Large intestine (tissue), 3 donors: ENCODE measurements around the gene XXYLT1. TPM values are rescaled to one million over a fixed set of nuclear protein-coding genes. Genes with fewer than 3 reads are reported as not detected.
A peak's percentile ranks its signal among the peaks of the same experiment; 100 is the strongest.

Experiments
- DNase-seq, 2 donors: peaks; one replicate each; pipeline versions ENCODE4 v3.0.0 to v3.0.0-alpha.2; 2013
- H3K27ac ChIP-seq: one replicate; pipeline ENCODE4 v1.5.1; 2013; ENCODE audit warnings: low read length
- H3K27me3 ChIP-seq: 2 replicates; pipeline ENCODE4 v1.6.1; 2013; ENCODE audit warnings: low read length; ENCODE audit not compliant: control insufficient read depth, insufficient read depth
- H3K36me3 ChIP-seq: 2 replicates; pipeline ENCODE4 v1.6.1; 2013; ENCODE audit warnings: low read length; ENCODE audit not compliant: control insufficient read depth, insufficient read depth
- H3K4me1 ChIP-seq: one replicate; pipeline ENCODE4 v1.6.1; 2013; ENCODE audit warnings: low read length; ENCODE audit not compliant: control insufficient read depth, insufficient read depth
- H3K4me3 ChIP-seq: one replicate; pipeline ENCODE4 v1.5.1; 2013; ENCODE audit warnings: low read length
- H3K9me3 ChIP-seq: one replicate; pipeline ENCODE4 v1.6.1; 2013; ENCODE audit warnings: mild to moderate bottlenecking, low read depth, low read length, moderate library complexity; ENCODE audit not compliant: control insufficient read depth
- WGBS: methylation state at CpG from one replicate; pipeline ENCODE4 v1.1.5; 2013; ENCODE audit warnings: low lambda C conversion rate; ENCODE audit not compliant: insufficient coverage; 5-methylcytosine and 5-hydroxymethylcytosine counted together
- polyA plus RNA-seq: library from polyadenylated mRNA; unstranded; fragments of 120-200 nt; gene quantifications from one replicate; pipeline ENCODE4 v1.2.1, GENCODE V29; 2013

XXYLT1 gene
- polyA plus RNA-seq, 1 donor, result 14.0 TPM

DNA sequence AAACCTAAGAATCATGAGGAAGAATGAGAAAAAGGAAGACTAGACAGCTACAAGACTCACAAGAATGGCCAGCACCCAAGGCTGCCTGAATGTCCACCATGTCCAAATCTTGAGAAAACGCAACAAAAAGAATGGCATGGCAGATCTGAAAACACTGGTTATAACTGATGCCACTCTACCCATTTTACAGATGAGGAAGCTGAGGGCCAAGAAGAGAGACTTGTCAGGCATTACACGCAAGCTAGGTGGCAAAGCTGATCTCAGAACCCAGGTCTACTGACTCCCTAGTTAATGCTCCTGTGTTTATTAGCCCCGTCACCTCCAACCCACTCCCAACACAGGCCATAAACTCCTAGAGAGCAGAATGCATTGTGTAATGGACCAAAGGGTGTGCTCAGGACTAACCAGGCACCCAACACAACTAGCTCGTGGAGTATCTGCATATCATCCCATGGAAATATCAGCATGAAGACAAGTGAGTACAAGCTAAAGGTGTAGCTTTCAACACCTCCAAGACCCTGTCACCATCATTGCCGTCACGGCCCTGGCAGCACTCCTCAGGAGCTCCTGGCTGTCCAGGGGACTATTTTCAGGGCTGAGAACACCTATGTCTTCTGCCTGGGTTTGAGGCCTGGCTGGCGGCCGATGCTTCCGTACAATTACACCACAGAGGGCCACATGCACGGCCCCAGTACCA is 111.7 kb downstream of the XXYLT1 start:
- Histone ChIP-seq H3K27me3 (no peaks in the 10 kb centered on the region), H3K36me3 (no peaks in the 10 kb centered on the region), H3K27ac (peak overlapping the region; percentile 63), H3K4me1 (peaks cover 55% of the 10 kb centered on the region), H3K4me3 (no peak overlapping the region), H3K9me3 (no peaks in the 10 kb centered on the region)
- WGBS, result no CpG with 5 or more reads among the region's 10 CpGs
- DNase-seq, result peak; percentile 76 to 87

DNA sequence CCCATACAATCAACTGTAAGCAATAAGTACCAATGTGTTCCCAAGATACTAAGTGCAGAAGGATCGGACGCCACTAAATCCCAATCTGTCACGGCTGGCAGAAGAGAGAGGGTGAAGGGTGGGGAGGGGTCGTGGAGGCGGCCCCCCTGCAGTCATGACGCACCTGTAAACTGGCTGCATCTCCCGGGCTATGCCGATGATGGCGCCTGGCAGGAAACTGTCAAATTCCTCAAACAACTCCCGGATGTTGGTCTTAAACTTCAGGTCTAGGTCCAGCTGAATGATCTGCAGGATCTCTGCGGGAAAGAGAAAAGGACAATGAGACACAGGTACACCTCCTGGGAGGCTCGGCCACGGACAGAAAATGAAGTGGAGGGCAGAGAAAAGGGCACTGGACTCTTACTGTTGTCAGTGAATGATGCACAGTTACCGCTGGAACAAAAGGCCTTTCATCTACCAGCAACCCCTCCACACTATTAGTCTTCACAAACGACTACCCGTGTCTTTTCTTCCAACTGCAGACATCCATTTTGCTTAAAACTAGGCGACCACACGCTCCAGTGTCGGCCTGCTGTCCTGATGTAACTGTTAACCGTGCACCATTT is 114.6 kb downstream of the XXYLT1 start:
- Histone ChIP-seq H3K27ac (peak overlapping the region; percentile 73), H3K4me1 (peaks cover 64% of the 10 kb centered on the region), H3K9me3 (no peaks in the 10 kb centered on the region), H3K27me3 (no peaks in the 10 kb centered on the region), H3K36me3 (no peaks in the 10 kb centered on the region), H3K4me3 (no peak overlapping the region)
- WGBS, result no CpG with 5 or more reads among the region's 20 CpGs
- no peak for DNase-seq

DNA sequence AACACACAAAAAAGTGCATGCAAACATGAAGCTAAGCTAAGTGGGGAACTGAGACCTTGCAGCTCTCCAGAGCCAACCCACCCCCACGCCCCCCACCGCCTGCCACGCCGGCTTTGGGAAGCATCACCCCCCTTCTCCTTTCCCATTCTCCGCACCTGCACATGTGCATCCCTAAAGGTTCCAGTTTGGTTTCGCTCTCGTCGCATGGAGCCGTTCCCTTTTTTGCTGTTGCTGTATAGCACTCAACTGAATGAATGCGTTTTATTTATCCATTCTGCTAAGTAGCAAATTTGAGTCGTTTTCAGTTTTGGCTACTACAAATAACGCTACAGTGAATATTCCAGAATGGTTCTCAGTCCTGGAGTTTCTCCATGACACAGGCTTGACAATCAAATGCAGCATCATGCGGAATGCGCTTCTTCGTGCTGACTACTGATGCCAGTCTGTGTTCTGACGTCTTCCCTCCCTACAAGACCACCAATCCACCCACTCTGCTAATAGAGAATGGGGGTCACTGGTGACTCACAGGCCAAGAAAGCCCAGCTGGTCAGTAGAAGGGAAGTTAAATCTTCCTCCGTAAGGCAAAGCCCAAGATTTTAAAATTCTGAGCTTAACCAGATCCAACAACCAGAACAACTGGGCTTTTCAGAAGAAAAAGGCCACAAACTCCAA is 115.3 kb downstream of the XXYLT1 start:
- no peak for DNase-seq
- Histone ChIP-seq H3K4me3 (no peak overlapping the region), H3K4me1 (peaks cover 63% of the 10 kb centered on the region), H3K9me3 (no peaks in the 10 kb centered on the region), H3K27me3 (no peaks in the 10 kb centered on the region), H3K36me3 (no peaks in the 10 kb centered on the region), H3K27ac (peak overlapping the region; percentile 73)
- 80% methylated on average over 1 of the region's 17 CpGs for WGBS

DNA sequence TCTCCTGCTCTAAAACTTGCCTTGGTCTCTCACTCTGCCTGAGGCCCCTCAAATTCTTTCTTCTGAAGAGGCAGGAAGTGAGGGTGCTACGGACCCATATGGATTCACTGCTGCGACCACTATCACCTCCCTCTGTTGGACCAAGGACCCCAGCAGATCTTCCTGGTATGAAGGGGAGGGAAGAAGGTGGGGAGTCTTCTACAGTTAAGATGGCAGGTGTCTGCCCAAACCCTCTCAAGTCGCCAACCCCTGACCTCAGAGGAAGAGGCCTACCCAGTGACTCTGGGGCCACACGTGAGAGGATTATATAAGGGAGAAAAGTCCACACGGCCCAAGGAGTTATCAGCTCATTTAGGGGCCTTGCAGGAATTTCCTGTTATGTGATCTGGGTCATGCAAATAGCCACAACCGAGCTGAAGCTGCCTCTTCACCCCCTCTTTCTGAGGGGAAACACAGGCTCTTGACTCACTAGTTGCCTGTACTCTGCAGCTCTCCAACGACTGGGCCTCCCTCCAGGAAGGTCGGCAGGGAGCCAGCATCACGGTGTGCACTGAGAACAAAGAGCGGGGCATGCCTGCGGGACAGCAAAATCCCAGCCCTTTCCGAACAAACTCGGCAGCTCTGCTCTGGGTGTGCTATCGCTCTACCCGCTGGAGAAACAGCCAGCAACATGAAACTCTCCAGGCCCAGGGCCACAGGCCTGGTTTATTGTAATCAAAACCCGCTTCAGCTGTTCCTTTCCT is 116.0 kb downstream of the XXYLT1 start:
- Histone ChIP-seq H3K4me1 (peaks cover 60% of the 10 kb centered on the region), H3K27ac (peak overlapping the region; percentile 73), H3K9me3 (no peaks in the 10 kb centered on the region), H3K36me3 (no peaks in the 10 kb centered on the region), H3K27me3 (no peaks in the 10 kb centered on the region), H3K4me3 (no peak overlapping the region)
- WGBS, result no CpG with 5 or more reads among the region's 16 CpGs
- peak; percentile 87 to 94 for DNase-seq

DNA sequence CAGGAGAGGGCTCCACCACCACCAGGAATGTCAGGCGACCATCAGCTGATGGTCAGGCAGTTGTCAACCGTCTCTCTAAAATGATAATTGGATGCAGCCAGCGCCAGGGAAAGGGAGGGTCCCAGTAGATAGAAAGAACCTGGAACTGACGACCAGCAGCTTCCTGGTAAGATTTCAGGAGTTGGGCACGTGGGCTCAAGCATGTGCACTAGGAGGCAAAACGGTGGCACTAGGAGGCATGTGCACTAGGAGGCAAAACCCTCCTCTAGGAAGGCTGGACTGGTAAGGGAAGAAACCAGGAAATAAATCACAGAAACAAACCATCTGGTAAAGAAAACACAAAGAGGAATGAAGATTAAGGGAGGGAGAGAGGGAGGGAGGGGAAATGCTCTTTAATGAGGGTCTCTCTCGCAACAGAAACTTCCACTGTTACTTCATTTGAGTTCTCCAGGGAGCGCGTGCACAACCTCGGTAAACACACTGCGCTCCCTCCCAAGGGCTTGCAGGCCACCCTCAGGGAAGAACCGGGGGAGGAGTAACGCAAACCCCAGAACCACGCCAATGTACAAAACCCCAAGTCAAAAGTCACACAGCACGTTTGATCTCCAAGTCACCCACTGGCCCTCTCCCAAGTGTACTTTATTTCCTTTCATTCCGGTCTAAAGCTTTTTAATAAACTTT is 116.7 kb downstream of the XXYLT1 start:
- H3K4me1 ChIP-seq, result peaks cover 54% of the 10 kb centered on the region

DNA sequence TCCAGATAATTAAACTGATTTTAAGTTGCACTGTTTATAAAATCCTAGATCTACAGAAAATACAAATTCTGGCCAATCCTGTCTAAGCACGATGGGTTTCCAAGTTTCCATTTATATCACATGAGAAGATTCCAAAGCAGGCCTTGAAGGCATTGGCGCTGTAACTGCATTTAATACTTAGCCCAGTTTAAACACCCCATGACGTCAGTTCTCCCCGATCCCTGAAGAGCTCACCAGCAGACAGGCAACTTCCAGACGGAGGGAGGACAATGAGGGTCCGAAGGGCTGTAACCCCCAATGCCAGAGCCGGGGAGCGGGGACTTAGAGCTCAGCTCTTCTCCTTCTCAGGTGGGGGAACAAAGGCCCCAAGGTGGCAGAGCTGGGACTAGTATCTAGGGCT is 117.3 kb downstream of the XXYLT1 start:
- H3K4me1 ChIP-seq, result peaks cover 48% of the 10 kb centered on the region
- H3K36me3 ChIP-seq, result no peaks in the 10 kb centered on the region
- peak overlapping the region; percentile 73 for H3K27ac ChIP-seq
- DNase-seq, result peak in 1 of 2 donors; percentile 42
- H3K4me3 ChIP-seq, result no peak overlapping the region
- no peaks in the 10 kb centered on the region for H3K27me3 ChIP-seq
- H3K9me3 ChIP-seq, result no peaks in the 10 kb centered on the region
- 100% methylated on average over 1 of the region's 8 CpGs for WGBS

More for the DNA sequence above, 116.7 kb downstream of the XXYLT1 start:
- WGBS, result 72% methylated on average over 3 of the region's 16 CpGs
- H3K27ac ChIP-seq, result peak overlapping the region; percentile 73
- H3K36me3 ChIP-seq, result no peaks in the 10 kb centered on the region
- H3K9me3 ChIP-seq, result no peaks in the 10 kb centered on the region
- peak in 1 of 2 donors; percentile 24 for DNase-seq
- no peaks in the 10 kb centered on the region for H3K27me3 ChIP-seq
- H3K4me3 ChIP-seq, result no peak overlapping the region

DNA sequence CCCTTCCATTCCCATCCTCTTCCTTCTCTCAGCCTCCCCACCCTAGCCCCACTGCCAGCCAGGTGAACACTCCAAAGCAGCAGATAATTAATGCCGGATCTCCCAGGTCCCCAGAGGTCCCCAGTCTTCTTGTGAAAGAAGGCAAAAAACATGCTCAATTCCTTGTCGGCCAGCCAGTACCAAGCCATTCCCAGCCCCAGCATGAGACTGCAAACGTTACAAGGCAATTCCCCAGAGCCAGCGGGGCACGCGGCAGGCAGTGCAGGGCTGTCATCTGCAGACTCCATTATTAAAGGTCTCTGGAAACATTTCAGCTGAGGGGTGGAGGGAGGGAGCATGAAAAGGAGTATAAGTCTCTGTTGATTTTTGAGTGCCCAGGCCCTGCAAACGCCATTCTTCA is 117.8 kb downstream of the XXYLT1 start:
- H3K27ac ChIP-seq, result peak overlapping the region; percentile 73
- WGBS, result no CpG with 5 or more reads among the region's 7 CpGs
- H3K27me3 ChIP-seq, result no peaks in the 10 kb centered on the region
- DNase-seq, result no peak
- H3K4me3 ChIP-seq, result no peak overlapping the region
- peaks cover 46% of the 10 kb centered on the region for H3K4me1 ChIP-seq
- no peaks in the 10 kb centered on the region for H3K9me3 ChIP-seq
- H3K36me3 ChIP-seq, result no peaks in the 10 kb centered on the region

DNA sequence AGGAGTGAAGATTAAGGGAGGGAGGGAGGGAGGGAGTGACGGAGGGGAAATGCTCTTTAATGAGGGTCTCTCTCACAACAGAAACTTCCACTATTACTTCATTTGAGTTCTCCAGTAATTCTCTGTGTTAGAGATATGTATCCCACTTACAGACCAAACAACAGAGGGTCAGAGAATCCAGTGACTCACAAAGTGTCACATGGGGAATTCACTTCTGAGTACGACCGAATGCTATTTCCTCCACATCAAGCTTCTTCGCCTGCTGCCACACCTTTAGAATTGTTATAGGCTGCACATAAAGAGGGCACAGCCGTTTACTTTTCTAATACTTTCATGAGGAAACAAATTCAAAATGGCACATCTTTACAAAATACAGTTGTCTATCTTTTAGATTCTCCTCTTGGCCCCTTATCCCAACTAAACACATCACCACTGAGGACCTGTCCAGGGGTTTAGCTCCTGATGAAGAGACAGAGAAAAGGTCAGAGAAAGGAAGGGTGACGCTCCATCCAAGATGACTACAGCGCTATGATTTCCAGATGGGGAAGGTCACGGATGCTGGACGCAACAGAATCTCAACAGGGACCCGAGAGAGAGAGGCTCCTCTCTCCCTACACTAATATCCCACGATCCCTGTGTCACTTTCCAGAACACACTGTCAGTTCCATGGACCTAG is 119.0 kb downstream of the XXYLT1 start:
- DNase-seq, result peak; percentile 65
- peak overlapping the region; percentile 34 for H3K27ac ChIP-seq
- peaks cover 44% of the 10 kb centered on the region for H3K4me1 ChIP-seq

DNA sequence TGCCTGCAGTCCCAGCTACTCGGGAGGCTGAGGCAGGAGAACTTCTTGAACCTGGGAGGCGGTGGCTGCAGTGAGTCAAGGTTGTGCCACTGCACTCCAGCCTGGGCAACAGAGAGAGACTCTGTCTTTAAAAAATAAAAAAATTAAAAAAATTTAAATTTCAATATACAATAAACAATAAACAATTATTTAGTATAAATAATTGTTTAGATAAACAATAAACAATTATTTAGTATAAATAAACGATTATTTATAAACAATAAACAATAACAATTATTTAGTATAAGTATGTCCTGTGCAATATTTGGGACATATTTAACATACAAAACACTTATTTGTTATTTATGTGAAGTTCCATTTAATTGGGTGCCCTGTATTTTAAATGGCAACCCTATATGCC is 119.6 kb downstream of the XXYLT1 start:
- Histone ChIP-seq H3K27me3 (no peaks in the 10 kb centered on the region), H3K27ac (no peak overlapping the region), H3K4me3 (no peak overlapping the region), H3K4me1 (peaks cover 43% of the 10 kb centered on the region), H3K9me3 (no peaks in the 10 kb centered on the region), H3K36me3 (no peaks in the 10 kb centered on the region)
- DNase-seq, result no peak
- 91% methylated on average over 2 of the region's 3 CpGs for WGBS

More for the DNA sequence above, 119.0 kb downstream of the XXYLT1 start:
- H3K4me3 ChIP-seq, result no peak overlapping the region
- H3K27me3 ChIP-seq, result no peaks in the 10 kb centered on the region
- H3K9me3 ChIP-seq, result no peaks in the 10 kb centered on the region
- no peaks in the 10 kb centered on the region for H3K36me3 ChIP-seq
- WGBS, result 100% methylated on average over 2 of the region's 11 CpGs
